NAMALWA (cell line): ENCODE measurements around the gene DYRK1A.
"Not testable (repeated sequence)": the region's sequence is repeated elsewhere in the genome, so short reads cannot be mapped to it uniquely, and the experiment has no call there.

Experiments used
- DNase-seq: peaks from one replicate; pipeline ENCODE4 v3.0.0-alpha.2; 2015; ENCODE audit warnings: low spot score

Gene DYRK1A

DNA sequence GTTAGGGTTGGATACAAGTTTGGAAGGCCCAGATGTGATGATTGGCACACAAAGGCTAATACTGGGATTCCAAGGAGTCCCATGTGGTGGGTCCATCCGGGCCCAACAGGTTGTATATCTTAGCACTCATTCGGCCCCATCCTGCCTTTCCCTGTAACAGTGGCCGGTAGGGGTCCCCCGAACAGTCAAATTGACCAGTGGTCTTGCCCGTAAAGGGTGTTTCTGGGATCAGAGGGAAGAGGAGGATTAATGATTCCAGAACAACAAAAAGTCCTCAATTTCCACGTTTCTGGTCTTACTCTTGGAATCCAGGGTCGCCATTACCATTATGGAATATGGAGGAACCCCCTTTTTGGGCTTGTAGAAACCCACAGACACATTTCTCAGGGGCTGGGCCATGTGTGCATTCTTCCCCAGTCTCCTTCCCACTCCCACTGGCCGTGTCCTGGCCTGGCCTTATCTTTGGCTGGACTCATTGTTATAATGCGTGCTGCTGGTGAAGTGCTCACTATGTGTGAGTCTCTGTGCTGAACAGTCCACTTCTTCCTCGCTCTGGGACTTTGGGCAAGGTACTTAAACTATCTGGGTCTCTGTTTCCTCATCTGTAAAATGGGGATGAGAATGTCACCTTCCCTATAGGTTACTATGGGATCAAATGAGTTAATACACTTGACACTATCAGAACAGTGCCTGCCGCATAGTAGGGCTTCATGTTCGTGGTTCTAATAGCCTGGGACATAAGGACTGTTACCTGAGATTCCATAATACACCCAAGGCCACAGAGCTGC lies 161.8 kb downstream of the DYRK1A start:
- no peak for DNase-seq

DNA sequence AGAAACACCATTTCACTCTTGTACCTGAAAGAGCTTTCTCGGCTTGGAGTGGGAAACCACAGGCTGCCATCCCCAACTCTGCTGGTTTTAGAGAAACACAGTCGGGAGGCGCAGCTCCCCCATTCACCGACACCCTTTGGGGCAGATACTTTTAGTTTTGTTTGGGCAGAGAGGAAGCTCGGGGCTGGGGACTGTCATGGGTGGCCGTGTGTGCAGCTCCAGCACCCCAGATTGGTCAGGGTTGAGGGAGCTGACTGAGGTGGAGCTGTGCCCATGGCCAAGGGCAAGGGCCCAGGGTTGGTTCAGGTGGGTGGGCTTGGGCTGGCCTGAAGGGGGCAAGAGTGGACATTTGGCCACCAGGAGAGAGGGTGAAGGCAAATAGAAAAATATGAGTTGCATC lies 163.1 kb downstream of the DYRK1A start:
- DNase-seq: no peak

DNA sequence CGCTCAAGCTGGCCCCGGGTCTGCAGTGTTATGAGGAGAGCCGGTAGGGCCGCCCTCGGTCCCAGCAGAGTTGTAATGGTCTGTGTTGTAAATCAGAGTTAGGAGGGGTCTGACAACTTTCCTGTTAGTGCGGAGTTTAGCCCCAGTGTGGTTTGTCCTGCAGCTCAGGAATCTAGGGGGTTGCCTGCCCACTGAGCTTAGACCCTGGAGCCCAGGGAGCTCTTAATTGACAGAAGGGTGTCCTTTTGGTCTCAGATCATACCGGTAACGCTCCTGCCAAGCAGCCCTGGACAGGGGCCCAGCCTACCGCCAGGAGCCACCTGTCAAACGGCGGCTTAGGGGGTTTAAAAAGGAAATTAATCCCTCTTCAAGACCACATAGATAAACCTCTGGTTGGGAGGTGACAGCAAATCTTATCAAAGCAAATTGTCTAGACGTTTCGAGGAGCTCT lies 164.4 kb downstream of the DYRK1A start:
- no peak for DNase-seq

DNA sequence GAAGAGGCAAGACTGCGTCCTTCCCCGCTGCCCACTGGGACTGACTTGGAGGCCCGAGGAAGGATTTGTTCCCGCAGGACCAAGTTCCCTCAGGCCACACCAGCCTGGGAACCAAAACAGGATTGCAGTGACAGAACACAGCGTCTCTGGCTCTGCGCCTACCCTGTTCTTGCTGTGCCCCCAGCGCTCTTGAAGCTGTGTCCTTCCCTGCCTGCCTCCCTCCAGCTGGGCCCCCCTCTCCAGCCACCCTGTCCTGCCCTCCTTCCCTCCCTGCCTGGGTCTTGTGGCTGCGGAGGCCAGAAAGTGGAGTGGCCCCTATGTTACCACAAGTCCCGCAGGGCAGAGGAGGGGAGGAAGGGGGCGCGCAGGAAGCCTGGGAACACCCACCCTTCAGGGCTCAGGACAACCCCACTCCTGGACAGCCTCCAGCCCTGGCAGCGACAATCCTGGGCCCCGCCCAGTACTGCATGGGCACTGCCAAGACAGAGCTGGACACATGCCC lies 164.9 kb downstream of the DYRK1A start:
- DNase-seq: no peak

DNA sequence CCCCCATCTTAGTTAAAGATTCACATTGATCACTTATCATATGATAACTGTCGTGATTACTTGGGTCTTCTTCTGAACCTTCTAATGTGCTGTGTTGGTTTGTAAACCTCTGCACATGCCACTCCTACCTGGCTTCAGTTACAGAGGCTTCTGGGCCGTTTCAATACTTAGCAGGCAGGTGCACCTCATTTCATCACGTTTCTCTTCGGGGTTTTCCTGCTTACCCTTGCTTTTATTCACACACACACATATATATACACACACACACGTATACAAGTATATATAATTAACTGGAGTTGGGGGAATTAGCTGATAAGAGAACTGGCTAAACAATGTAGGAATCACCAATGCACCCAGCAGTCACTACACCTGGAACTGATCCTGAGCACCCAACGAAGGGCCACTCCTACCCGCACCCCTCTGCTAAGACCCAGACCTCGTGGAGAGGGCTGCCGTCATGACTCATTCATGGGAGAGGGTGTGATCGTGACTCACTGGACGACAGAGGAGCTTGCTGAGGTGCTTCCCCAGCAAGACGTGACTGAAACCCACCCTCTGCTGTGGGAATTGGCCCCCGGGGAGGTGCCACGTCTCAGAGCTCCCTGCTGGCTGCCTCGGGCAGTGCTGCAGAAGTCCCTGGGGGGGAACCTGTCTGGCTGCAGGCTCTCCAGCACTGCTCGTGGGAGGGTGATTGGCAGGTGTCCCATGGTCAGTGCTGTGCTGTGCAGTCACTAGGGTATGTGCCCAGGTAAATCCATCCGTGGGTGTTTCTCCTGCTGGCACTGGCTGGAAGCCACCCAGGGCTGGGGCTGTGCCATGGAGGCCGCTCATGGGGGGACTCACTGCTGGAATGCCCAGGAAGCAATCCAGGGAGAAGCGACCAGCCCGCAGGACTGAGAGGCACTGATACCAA lies 166.6 kb downstream of the DYRK1A start:
- DNase-seq: no peak

DNA sequence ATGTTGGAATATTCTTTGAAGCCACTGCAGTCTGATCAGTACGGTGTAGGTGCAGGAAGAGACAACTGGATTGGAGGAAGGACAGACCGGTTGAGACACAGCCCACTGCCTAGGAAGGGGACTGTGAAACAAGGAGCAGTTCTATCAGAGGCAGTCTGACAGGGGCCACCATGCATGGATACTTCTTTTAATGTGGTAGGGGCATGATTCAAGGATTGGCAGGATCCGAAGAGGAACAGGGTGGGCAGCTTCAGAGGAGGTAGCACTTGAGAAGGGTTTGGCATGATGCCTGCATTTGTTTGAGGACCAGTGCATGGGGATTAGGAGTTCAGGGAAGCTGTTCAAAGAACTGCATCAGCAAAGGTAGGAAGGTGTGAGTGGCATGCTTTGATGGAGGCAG lies 167.9 kb downstream of the DYRK1A start:
- no peak for DNase-seq

DNA sequence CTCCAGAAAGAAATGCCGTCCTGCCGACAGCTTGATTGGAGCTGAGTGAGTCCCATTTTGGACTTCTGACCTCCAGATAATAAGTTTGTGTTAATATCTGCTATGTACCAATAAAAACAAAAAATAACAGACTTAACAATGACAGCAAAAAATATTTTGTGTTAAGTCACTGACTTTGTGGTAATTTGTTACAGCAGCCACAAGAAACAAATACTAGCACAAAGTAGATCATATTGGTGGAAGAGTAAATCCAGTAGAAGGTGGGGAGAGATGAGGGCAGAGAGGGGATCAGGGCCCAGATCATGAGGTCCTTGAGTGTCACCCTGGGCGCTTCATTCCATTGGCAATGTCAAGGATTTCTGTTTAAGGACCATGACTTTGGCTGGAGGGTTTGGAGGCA lies 168.6 kb downstream of the DYRK1A start:
- no peak for DNase-seq

DNA sequence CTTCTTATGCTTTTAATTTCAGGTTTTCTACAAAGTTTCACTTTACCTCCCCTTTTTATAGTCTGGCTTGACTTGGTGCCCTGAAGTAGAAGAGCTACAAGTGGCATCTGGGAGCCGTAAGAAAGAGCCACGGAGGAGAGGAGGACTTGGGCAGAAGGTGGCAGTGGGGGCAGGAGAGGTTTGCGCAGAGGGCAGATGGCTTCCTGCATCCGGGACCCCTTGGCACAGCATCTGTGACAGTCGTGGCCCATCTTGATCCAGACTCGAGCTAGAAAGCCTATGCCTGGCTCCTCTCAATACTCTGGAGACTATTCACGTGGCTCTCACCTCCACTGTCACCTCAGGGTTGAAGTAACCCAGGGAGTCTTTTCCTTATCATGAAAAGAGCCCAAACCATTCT lies 169.1 kb downstream of the DYRK1A start:
- DNase-seq: no peak

DNA sequence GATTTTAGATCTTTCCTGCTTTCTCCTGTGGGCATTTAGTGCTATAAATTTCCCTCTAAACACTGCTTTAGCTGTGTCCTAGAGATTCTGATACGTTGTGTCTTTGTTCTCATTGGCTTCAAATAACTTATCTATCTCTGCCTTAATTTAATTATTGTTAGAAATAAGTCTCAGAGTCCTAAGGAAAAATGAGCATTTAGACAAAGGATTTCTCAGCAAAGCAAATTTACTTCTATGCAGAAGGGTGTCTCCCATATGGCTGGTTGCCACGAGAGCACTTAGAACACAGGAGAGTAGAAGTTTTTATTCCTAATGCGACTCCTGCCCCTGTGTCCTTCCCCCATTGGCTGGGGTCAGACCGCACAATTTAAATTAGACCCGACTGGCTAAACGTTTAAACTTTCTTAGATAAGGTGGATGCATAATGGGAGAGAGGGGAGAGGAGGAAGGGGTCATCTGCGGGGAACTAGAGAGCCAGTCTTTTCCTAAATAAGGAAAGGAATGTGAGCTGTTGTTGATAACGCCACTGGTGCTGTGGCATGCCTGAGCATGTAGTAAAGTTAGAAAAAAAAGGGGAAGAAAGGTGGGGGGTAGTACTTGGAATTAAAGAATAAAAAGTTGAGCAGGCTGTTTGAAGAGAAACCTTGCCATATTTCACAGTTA lies 170.2 kb downstream of the DYRK1A start:
- no peak for DNase-seq

DNA sequence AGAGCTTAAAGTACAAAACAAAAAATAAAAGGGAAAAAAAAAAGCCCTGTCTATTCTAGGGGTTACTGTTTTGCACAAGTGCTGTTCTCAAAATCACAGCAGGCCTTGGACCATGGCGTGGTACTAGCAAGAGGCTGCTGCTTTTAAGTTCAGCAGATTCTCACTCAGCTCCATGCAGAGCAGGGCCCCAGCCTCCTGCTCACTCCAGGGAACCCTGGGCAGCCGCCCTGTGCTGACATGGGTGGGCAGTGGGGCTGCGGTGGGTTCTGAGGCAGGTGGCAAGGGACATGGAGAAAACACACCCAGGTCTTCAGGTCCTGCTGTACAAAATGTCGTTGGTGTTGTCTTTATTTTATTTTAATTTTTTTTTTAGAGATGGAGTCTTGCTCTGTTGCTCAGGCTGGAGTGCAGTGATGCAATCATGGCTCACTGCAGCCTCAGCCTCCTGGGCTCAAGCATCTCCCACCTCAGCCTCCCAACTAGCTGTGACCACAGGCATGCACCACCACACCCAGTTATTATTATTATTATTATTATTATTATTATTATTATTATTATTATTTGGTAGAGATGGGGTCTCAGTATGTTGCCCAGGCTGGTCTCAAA lies 170.9 kb downstream of the DYRK1A start:
- DNase-seq: no peak

DNA sequence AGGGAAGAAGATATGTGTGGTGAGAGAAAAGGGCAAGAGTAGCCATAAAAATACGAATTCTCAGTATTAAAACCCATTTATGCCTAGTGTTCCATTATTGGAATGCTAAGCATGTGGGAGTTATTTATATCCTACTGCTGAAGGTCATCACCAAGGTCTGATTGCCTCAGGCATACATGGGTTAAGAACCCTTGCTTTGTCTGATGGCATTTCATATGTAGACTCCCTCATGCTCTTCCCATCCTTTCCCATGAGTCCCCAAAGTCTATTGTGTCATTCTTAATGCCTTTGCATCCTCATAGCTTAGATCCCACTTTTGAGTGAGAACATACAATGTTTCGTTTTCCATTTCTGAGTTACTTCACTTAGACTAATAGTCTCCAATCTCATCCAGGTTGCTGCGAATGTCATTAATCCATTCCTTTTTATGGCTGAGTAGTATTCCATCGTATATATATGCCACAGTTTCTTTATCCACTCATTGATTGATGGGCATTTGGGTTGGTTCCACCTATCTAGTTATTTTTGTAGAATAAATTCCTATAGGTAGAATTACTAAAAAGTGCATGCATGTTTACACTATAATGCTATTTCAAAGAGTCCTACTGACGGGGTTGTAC lies 172.5 kb downstream of the DYRK1A start:
- DNase-seq: no peak

DNA sequence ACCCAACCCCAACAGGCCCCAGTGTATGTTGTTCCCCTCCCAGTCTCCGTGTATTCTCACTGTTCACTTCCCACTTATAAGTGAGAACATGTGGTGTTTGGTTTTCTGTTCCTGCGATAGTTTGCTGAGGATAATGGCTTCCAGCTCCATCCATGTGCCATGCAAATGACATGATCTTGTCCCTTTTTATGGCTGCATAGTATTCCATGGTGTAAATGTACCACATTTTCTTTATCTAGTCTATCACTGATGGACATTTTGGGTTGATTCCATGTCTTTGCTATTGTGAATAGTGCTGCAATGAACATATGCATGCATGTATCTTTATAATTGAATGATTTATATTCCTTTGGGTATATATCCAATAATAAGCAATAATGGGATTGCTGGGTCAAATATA lies 174.6 kb downstream of the DYRK1A start:
- not testable (repeated sequence) for DNase-seq

DNA sequence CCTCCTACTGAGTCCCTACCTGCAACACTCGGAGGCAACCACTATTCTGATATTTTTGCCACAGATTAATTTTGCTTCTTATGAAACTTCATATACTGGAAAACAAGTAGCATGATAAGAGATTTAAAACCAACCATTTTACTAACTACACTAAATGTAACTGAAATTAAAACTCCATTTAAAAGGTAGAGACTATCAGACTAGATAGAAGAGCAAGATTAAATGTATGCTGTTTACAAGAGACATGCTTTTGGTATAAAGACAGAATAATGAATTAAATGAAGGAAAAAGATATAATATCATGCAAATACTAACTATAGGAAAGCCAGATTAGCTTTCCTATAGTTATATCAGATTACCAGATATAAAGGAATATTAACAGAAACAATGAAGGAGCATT lies 175.9 kb downstream of the DYRK1A start:
- DNase-seq: no peak

DNA sequence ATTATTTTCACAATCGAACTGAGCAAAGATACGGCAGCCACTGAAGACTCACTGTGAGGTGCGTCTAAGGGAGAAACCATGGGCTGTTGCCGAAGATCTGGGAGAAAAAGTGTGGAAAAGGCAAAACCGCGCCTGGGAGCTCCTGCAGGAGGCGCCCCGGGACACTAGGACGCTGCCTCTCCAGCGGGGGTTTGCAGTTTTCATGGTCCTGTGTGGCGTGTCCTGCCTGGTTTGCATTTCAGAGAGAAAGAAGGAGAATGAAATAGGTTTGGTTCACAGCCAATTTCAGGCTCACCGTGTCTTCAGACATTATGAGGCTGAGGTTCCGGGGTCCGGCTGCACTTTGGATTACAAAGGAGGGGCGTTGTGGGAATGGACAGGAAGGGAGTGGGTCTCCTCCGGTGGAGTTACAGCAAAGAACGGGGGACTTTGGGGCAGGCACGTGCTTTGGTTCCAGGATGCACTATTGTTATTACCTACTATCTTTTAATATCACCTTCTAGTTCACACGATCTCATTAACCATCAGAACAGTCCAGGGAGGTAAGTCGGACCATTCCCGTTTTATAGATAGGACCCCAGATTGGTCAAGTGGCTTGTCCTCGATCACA lies 179.8 kb downstream of the DYRK1A start:
- DNase-seq: no peak

DNA sequence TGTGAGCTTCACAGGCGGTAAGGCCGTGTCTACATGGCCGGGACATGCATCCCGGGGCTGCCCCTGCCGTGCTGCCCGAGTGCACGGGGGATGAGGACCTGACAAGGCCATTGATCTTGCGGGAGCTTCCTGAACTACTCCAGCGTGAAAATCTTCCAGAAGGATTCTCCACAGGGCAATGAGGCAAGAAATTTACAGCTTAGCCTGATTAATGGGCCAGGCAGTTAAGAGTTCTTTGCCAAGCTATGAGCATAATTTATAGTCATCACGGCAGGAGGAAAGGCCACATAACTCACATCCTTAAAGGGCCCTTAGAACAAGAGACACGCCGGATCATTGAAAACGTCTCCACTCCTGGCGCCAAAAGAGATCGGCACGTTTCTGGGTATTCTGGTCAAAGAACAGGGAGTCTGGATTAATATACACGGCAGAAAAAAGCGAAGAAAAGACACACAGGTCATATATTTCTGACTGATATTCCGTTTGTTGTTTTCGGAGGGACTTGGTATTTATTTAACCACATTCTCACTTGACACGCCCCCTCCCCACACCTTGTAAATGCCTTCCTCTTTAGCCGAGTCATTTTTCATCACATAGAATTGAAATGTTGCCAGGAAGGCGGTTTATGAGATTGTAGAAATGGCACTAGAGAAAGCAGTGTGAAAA lies 180.5 kb downstream of the DYRK1A start:
- no peak for DNase-seq

DNA sequence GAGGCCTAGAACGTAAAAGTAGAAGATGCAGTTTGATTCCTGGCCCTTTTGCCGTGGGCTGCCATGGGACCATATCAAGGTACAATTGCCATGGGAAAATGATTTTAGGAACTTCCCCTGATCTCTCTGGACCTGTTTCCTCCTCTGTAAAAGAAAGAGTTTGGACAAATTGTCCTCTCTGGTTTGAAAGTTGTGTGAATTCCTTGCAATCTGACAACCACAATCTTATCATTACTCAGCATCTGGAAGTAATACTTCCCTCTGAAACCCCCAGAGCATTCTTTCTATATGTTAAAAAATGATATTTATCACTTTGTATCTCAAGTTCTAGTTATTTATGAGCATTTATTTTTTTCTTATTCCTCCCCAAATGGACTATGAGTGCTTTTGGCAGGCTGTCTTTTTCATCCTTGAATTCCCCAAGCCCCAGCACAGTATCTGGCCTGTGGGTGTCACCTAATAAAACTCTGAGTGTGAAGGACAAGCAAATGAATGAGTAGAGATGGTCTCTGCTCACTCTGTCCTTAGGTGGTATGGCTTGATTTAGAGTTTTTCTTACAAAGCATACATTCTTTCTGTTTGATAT lies 181.1 kb downstream of the DYRK1A start:
- DNase-seq: no peak

DNA sequence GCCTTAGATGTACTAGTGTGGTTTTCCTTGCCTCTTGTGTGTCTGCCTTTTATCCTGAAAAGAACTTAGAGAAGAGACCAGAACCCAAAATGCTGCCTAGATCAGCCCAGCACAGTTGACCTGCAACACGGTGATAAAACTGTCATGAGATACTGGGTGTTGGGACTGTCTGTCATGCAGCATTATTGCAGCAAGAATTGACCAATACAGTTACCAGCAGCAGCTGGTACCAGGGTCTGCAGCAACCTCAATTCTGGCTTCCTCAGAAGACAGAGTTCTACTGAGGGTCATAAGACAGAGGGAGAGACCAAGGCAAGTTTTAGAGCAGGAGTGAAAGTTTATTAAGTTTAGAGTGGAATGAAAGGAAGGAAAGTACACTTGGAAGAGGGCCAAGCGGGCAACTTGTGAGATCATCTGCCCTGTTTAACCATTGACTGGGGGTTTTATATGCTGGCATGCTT lies 182.0 kb downstream of the DYRK1A start:
- DNase-seq: no peak

DNA sequence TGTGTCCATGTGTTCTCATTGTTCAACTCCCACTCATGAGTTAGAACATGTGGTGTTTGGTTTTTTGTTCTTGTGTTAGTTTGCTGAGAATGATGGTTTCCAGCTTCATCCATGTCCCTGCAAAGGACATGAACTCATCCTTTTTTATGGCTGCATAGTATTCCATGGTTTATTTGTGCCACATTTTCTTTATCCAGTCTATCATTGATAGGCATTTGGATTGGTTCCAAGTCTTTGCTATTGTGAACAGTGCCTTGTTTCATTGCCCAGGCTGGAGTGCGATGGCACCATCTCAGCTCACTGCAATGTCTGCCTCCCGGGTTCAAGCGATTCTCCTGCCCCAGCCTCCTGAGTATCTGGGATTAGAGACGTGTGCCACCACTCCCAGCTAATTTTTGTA lies 183.2 kb downstream of the DYRK1A start:
- not testable (repeated sequence) for DNase-seq

DNA sequence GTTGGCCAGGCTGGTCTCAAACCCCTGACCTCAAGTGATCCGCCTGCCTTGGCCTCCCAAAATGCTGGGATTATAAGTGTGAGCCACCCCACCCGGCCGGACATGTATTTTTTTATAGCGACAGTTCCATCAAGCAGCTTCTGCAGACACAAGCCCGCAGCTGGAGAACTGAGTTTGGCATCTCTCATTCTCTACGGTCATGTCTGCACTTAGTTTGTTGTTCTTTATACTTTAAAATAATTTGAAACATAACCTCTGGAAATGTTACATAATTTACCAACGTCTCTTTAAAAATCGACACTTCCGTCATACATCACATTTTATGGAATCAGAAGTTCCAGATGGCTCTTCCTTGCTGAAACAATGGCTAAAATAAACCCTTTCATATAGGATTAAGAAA lies 183.6 kb downstream of the DYRK1A start:
- no peak for DNase-seq
